SH-SY5Y (cell line): Measurements from ENCODE around the gene BTG2.

Source experiments
- GATA2 ChIP-seq: IDR thresholded peaks from 2 replicates; pipeline ENCODE4 v1.6.1; 2011; ENCODE audit warnings: mild to moderate bottlenecking, low read depth, low read length
- GATA3 ChIP-seq: IDR thresholded peaks from 2 replicates; pipeline ENCODE4 v1.6.1; 2011; ENCODE audit warnings: low read depth, mild to moderate bottlenecking, low read length, moderate library complexity

BTG2 gene

DNA sequence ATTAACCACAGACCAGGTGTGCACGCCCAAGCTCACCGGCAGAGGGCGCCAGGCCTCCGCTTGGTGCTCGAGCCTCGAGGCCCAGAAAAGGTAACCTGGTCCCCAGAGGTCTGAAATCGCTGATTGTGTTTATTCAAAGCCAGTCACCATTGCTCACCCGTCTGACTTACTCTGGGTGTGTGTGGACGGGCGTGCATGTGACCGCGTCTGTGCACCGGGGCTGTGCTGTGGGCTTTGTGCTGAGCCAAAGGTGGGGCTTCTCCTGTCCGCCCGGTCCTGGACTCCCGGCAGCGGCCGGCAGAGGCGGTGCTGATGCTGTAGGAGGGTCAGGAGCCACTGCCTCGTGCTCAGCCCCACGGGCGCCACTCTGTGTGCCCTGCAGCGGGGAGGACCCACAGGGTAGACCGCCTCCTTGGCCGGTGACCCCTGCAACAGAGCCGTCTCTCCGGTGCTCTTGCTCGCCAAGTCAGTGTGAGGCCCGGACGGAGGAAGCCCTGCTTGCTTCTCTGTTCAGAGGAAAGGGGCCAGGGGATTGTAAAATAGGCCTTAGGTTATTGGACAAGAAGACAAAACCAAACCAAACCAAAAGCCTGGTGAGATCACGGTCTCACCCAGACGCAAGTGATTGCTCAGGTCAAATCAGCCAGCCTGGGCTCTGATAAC, 32.0 kb upstream of the BTG2 start:
- TF ChIP-seq GATA2 (no peak), GATA3 (no peak)

DNA sequence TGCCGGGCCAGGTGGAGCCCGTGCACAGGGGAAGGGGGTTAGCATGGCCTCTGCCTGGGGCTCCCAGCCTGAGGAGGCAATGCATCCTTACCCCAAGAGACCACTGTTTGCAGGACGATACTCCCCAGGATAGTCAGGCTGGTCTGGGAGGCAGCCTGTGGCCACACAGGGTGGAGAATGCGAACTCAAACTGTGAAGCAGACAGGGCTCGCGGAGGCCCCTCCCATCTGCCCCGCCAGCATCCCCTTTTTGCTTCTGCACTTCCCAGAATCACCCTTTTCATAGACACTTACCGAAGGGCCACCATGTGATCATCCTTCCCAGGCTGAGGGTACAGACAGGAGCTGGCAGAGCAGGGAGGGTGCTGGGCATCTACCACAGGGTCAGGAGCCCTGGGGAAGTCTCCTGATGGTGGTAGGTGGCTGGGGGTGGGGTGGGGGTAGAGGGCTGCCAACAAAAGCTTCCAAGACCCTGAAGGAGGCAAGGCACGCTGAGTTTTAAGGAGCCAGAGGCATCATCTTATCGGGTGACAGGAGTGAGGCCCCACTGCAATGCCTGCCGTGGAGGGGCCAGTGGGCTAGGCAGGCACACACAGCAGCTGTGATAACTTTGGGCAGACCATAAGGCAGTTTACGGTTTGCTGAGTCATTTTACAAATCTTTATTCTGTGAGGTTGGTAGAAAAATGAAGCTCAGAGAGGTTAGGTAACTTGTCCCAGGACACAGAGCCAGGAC, 31.3 kb upstream of the BTG2 start:
- no peak for TF ChIP-seq GATA3
- no peak for TF ChIP-seq GATA2

DNA sequence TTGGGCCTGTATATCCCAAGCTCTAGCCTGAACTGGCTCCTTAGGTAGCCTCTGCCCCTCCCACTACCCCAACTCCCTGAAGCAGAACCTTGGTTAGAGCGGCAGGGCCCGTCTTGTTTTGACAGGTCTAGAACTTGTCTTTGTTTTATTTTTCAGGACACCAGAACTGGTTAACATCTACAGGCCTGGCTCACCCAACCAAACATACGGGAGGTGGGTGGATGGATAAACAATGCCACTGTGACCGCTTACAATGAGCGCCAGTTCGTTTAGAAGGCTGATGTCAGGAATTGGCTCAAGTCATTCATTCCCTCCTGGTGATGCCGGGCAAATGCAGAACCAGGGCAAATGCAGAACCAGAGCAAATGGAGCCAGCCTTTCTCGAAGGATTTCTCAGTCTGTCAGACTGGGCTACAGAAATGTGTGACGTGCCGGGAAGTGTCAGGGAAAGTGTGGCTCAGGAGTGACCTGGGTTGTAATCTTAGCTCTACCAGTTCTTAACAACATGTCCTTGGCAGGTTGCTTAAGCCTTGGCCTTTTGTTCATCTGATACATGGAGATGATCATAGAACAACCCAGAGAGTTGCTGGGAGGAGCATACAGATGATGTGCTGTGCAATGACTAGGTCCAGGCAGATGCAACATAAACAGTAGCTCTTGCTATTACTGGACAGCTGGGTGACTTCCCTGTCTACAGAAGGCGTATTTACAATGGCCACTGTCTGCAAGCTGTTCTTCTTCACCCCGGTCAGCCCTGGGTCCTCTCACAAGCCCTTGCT, 30.5 kb upstream of the BTG2 start:
- TF ChIP-seq GATA2: no peak
- TF ChIP-seq GATA3: no peak

DNA sequence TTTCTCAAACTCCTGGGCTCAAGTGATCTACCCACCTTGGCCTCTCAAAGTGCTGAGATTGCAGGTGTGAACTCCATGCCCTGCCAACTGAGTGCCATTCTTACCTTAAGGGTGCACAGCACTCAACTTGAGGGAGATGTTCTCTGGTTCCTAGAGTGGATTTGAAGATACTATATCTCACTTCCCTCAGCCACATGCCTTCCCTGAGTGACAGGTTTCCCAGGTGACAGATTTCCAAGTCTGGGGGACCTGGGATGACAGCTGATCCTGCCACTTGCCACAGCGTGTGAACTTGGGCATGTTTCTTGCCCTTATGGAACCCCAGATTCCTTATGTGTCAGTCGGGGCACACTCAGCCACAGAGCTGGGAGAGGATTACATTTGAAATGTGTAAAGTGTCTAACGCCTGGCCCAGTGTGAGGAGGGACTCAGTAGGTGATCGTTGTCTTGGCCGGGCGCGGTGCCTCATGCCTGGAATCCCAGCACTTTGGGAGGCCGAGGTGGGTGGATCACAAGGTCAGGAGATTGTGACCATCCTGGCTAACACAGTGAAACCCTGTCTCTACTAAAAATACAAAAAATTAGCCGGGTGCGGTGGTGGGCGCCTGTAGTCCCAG, 29.6 kb upstream of the BTG2 start:
- TF ChIP-seq GATA3 (no peak), GATA2 (no peak)

DNA sequence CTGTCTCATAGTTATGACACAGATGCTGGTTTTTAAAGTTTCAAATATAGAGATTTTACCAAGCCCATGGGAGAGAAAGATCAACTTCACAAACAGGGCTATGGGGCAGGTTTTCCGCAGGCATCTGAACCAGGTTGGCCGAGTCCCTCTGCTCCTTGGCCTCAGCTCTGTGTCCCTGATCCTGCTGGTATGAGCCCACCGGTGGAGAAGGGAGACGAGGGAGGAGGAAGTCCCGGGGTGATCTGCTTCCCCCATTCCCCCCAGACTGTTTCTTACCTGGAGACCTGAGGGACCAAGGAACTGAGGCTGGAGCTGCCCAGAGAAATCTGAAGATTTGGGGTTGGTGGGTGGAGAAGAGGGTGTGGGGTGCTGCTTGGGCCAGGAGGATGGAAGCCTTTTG, 28.9 kb upstream of the BTG2 start:
- TF ChIP-seq GATA2: no peak

DNA sequence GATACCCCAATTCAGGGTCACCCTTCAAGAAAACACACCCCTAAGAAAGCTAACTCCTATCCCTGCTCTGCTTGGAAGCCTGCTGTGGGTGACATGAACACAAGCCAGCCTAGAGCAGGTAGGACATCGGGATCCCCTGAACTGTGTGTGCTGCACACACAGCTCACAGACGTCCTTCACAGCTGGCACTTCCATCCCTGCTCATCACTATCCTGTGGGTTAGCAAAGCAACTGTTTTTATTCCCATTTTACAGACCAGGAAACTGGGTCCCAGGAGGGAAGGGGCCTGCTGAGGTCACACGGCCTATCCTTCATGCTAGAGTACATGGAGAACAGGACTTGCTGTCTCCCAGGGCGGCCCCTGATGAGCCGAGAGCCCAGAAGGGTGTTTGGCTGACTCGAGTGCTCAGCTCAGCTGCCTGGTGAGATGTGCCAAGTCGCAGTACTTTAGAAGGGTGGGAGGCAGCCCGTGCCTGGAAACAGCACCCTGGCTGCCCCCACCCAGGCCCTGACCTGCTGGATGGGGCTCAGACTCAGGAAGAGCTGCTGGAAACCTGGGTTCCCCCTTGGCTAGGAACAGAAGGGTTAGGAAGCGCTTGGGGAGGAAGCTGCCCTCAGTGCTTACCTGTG, 28.3 kb upstream of the BTG2 start:
- TF ChIP-seq GATA3 (no peak), GATA2 (no peak)

DNA sequence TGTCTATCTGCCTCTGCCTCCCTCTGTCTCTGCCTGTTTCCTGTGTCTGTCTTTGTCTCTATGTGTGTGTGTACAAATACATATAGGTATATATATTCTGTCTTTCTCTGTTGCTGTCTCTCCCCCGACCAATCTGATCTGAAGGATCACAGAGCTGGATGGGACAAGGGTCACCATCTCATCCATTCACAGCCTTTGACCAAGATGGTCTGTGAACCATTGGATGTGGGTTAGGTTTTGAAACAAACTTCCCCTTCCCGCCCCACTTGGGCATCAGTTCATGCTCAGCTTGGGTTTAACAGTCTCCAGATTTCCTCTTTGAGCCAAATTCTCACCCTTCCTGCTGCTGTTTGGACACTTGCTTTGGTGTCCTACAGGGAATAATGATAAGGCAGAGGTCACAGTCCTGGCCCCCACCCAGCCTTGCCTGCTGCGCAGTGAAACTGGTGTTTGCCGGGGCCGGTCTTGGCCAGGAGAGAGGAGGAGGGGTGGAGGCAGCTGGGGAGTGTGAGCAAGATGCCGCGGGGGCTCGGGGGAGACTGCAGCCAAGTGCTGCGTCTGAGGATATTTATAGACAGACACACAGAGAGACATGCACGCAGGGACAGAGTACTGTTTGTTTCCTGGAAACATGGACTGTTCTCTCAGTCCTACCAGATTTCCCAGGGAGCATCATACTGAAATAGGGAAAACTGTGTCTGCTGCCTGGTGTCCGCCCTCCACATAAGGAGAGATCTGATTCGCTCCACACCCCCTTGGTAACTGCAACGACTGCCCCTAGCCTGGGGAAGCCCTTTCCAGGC, 27.0 kb upstream of the BTG2 start:
- TF ChIP-seq GATA3 (no peak), GATA2 (no peak)

DNA sequence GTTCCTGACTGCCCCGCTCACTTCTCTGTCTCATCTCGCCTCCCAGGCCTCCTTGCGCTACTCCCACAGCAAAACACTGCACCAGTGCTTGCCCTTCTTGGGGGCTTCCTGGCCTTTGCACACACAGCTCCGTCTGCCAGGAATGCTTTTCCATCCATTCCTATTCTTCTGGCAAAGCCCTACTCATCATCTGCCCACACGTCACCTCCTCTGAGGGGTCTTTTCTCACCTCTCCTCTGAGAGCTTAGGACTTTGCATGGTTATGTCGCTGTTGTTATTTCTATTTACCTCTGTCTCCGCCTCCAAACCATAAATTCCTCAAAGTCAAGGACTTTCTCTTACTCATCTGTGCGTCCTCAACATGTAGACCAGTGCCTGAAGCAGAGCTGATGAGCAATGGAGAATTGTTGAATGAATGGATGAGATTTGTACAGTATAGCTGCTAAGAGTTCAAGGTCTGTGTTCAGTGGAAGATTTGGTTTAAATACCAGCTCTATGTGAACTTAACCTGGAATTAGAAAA, 26.4 kb upstream of the BTG2 start:
- TF ChIP-seq GATA3 (no peak), GATA2 (no peak)

DNA sequence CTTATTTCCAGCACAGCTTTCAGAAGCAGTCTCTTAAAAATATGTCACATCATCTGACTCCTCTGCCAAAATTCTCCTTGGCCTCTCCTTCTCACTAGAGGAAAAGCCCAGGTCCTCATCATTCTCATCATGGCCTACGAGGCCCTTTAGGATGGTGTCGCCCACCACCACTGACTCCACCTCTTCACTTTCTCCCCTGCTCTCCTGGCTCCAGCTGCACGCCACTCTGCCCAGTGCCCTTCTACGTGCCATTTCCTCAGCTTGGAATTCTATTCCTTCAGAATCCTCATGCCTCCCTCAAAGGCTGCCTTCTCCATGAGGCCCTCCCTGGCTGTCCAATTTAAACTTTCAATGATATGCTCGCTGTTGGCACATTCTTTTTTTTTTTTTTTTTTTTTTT, 25.3 kb upstream of the BTG2 start:
- TF ChIP-seq GATA3: no peak
- TF ChIP-seq GATA2: no peak

DNA sequence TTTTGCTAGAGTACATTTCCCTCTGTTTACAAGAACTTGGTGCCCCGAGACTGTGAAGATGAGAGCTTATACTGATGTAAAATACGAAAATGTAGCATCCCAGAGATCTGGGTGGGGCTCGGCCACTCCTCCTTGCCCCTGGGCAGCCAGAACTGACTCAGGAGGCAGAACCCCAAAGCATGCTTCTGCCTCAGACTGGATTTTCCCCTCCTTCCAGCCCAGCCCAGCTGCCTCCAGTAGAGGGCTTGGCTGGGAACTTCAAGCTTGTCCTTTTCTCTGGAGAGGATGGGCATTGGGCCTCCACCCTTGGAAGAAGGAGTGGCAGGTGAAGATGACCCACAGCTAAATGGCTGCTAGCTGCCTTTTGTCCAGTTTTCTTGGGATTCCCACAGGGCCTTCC, 24.3 kb upstream of the BTG2 start:
- TF ChIP-seq GATA2 (no peak), GATA3 (no peak)

DNA sequence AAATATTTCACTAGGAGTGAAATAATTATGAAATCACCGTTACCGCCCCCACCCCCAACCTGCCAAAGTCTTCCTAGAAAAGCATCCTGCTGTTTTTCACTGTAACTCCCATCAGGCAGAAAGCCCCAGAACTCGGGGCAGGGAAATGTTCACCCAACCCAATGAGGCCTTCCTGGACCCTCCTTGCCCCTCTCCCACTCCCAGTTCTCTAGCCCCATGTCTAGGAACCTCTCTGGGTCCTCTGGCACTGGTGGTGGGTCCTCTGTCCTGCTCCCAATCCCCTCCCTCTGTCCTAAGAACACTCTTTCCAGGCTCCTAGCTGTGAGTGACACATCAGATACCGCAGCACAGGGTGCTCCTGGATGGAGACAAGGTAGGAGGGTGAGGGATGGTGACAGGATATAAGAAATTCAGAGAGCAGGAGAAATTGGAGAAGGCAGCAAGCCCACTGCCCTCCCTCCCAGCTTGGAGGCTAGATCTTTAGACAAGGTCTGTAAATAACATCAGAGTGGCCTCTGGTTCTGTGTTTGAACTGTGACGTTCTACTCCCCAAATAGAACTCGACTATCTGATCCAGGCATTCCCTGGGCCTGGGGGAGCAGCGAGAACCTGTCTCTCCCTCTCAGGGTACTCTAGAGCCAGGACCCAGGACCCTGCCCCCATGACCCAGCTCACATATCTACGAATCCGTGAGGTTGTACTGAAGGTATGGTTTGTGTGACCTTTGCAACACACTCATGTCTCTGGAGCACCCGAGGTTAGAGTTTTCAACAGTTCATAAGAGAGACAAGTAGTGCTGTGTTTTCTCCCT, 23.3 kb upstream of the BTG2 start:
- no peak for TF ChIP-seq GATA2
- TF ChIP-seq GATA3: no peak
